Kidney (tissue), 14 donors: ENCODE results near the gene NT5C2. TPM values are rescaled to one million over a fixed set of nuclear protein-coding genes. Genes with fewer than 3 reads are reported as not detected.

ENCODE experiments used
- DNase-seq, 5 donors: peaks; one replicate each; pipeline ENCODE4 v3.0.0-alpha.2; 2013 to 2020
- FAIRE-seq: peaks from 2 replicates; lab custom pipeline; 2012; peaks lifted over from hg19 to GRCh38; lab: Jason Lieb, UNC
- H3K27ac ChIP-seq, 2 donors: one replicate each; pipeline ENCODE4 v1.7.0; 2013; ENCODE audit warnings: low read depth in 2 of 2, low read length in 2 of 2, inconsistent platforms in 1 of 2
- H3K27me3 ChIP-seq: one replicate; pipeline ENCODE4 v1.7.1; 2013; ENCODE audit warnings: low read length, inconsistent platforms; ENCODE audit not compliant: control insufficient read depth, insufficient read depth
- H3K36me3 ChIP-seq, 3 donors: one replicate each; pipeline versions ENCODE4 v1.7.0 to v1.7.1; 2013; ENCODE audit warnings: low read length in 3 of 3, control low read depth in 1 of 3, inconsistent platforms in 1 of 3; ENCODE audit not compliant: insufficient read depth in 3 of 3, control insufficient read depth in 2 of 3
- H3K4me1 ChIP-seq, 3 donors: one replicate each; pipeline versions ENCODE4 v1.7.0 to v1.7.1; 2013; ENCODE audit warnings: low read length in 3 of 3, inconsistent platforms in 1 of 3, low read depth in 1 of 3; ENCODE audit not compliant: control insufficient read depth in 2 of 3, insufficient read depth in 2 of 3
- H3K4me3 ChIP-seq, 3 donors: one replicate each; pipeline versions ENCODE4 v1.7.0 to v1.8.1; 2013; ENCODE audit warnings: low read length in 3 of 3, control low read depth in 1 of 3, inconsistent platforms in 1 of 3
- H3K9ac ChIP-seq, 3 donors: one replicate each; pipeline versions ENCODE4 v1.7.0 to v1.7.1; 2013; ENCODE audit warnings: low read length in 3 of 3, control low read depth in 1 of 3, inconsistent platforms in 1 of 3
- H3K9me3 ChIP-seq, 3 donors: one replicate each; pipeline versions ENCODE4 v1.7.0 to v1.7.1; 2013; ENCODE audit warnings: low read length in 3 of 3, control low read depth in 1 of 3, inconsistent platforms in 1 of 3; ENCODE audit not compliant: control insufficient read depth in 2 of 3, insufficient read depth in 1 of 3
- CTCF ChIP-seq: IDR thresholded peaks from 3 replicates; pipeline ENCODE4 v1.5.1; 2012; ENCODE audit warnings: mild to moderate bottlenecking, moderate library complexity, borderline replicate concordance; ENCODE audit not compliant: insufficient read depth; ENCODE audit errors: extremely low read depth
- intact Hi-C: fragments of 100-400 bp; cut with DNase I; formaldehyde crosslinking; loops from one replicate; pipeline ENCODE4 v1.11.1; 2022
- polyA plus RNA-seq: library from polyadenylated mRNA; stranded (reverse); fragments of 350-450 nt; fragmentation: Illumina TruSeq; extraction: RNeasy Lipid Tissue Mini Kit (QIAGEN cat#74804); gene quantifications from one replicate; pipeline ENCODE4 v1.2.3, GENCODE V29; 2014; ENCODE audit warnings: low read depth, low replicate concordance; ENCODE audit not compliant: insufficient read depth
- total RNA-seq: library from RNA; stranded (reverse); fragmentation: NEBNext Ultra II Directional; extraction: Animal tissue kit (Norgen Biotek cat#: 25700); gene quantifications from one replicate; pipeline ENCODE4 v1.2.1, GENCODE V29; 2021
- donor health status: control.
- donor health status: control.
- donor health status: control.
- donor health status: control.
- donor health status: control.
- donor health status: DM: yes; HTN: yes; CAD: no.
- donor health status: Normal renal cell carcinoma (clear cell type).

NT5C2 gene
- total and polyA plus RNA-seq, 2 donors from 2014 or later, result 30.9 to 91.7 TPM

- no peaks in the 10 kb centered on the region for H3K27me3 ChIP-seq
- H3K4me3 ChIP-seq, result no peak overlapping the region
- FAIRE-seq (no peak), DNase-seq (no peak)
- TF ChIP-seq CTCF, result no peak
- no peak overlapping the region for H3K27ac ChIP-seq
- no peaks in the 10 kb centered on the region for H3K9me3 ChIP-seq
- H3K9ac ChIP-seq, result no peak overlapping the region
- intact Hi-C loops, result no loop called here
- no peaks in the 10 kb centered on the region for H3K36me3 ChIP-seq
- H3K4me1 ChIP-seq, result peaks cover 0 to 10% (median 6%) of the 10 kb centered on the region in 3 donors
These were observed 143.8 kb downstream of the NT5C2 start for GRCh38 chr10:103049237-103049636.

GRCh38 chr10:103047381-103047780 is 145.7 kb downstream of the NT5C2 start:
- DNase-seq (no peak), FAIRE-seq (no peak)
- Histone ChIP-seq H3K36me3 (no peaks in the 10 kb centered on the region), H3K27ac (no peak overlapping the region), H3K27me3 (no peaks in the 10 kb centered on the region), H3K9me3 (no peaks in the 10 kb centered on the region), H3K4me1 (peaks cover 0 to 2% (median 0%) of the 10 kb centered on the region in 3 donors), H3K4me3 (no peak overlapping the region), H3K9ac (no peak overlapping the region)
- intact Hi-C loops, result no loop called here
- TF ChIP-seq CTCF, result no peak

DNA sequence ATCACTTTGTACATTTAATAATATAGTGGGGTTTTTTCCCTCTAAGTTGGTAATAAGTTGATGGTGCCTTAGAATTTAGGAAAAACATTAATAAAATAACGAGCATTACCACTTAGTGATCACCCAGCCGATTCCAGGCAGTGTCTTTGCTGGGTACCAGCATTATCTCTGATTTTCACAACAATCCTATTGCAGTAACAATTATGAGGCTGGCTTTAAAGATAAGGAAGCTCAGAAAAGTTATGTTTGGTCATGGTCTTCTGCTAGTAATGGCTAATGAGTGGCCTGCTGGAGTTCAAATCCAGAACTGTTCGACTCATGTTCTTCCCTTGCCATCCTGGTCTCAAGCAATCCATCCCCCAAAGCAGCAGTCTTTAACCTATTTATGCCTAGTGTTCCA is 147.1 kb downstream of the NT5C2 start:
- no peak for FAIRE-seq
- H3K9ac ChIP-seq, result no peak overlapping the region

More for the DNA sequence above, 147.1 kb downstream of the NT5C2 start:
- Histone ChIP-seq H3K27me3 (no peaks in the 10 kb centered on the region), H3K4me1 (peaks cover 0 to 6% (median 0%) of the 10 kb centered on the region in 3 donors), H3K4me3 (no peak overlapping the region), H3K9me3 (no peaks in the 10 kb centered on the region), H3K36me3 (no peaks in the 10 kb centered on the region), H3K27ac (no peak overlapping the region)
- no peak for DNase-seq
- intact Hi-C loops, result no loop called here
- TF ChIP-seq CTCF, result no peak
